Mesenchymal stem cell (in vitro differentiated cells and primary cell): ENCODE data around the gene FCGBP.

Source experiments
- DNase-seq: peaks from one replicate; pipeline ENCODE4 v3.0.0-alpha.2; 2013
- H2AFZ ChIP-seq: one replicate; pipeline ENCODE4 v1.6.1; 2013; ENCODE audit warnings: low read depth, mild to moderate bottlenecking, control low read depth, inconsistent platforms, low read length, moderate library complexity
- H2AK5ac ChIP-seq: 2 replicates; pipeline ENCODE4 v1.6.1; 2013; ENCODE audit warnings: low read length, moderate library complexity, mild to moderate bottlenecking, inconsistent platforms; ENCODE audit not compliant: severe bottlenecking
- H2BK120ac ChIP-seq: one replicate; pipeline ENCODE4 v1.6.1; 2013; ENCODE audit warnings: low read depth, mild to moderate bottlenecking, inconsistent platforms, low read length, moderate library complexity
- H2BK12ac ChIP-seq, 2 experiments: one replicate each; pipeline ENCODE4 v1.6.1; 2013; ENCODE audit warnings: inconsistent platforms in 2 of 2, low read length in 2 of 2, mild to moderate bottlenecking in 2 of 2, moderate library complexity in 2 of 2, control low read depth in 1 of 2
- H2BK15ac ChIP-seq: one replicate; pipeline ENCODE4 v1.6.1; 2013; ENCODE audit warnings: mild to moderate bottlenecking, low read depth, inconsistent platforms; ENCODE audit not compliant: poor library complexity, severe bottlenecking
- H2BK5ac ChIP-seq: 2 replicates; pipeline ENCODE4 v1.6.1; 2013; ENCODE audit warnings: low read depth, mild to moderate bottlenecking, low read length, control low read depth, inconsistent platforms; ENCODE audit not compliant: poor library complexity, severe bottlenecking
- H3K14ac ChIP-seq, 2 experiments: one replicate each; pipeline ENCODE4 v1.6.1; 2013; ENCODE audit warnings: inconsistent platforms in 2 of 2, low read length in 2 of 2, control low read depth in 1 of 2, mild to moderate bottlenecking in 1 of 2, moderate library complexity in 1 of 2
- H3K18ac ChIP-seq, 2 experiments: one replicate each; pipeline ENCODE4 v1.6.1; 2013; ENCODE audit warnings: inconsistent platforms in 2 of 2, low read length in 2 of 2, control low read depth in 1 of 2, low read depth in 1 of 2, mild to moderate bottlenecking in 1 of 2
- H3K23ac ChIP-seq, 2 experiments: one replicate each; pipeline ENCODE4 v1.6.1; 2013; ENCODE audit warnings: inconsistent platforms in 2 of 2, low read length in 2 of 2, mild to moderate bottlenecking in 2 of 2, moderate library complexity in 2 of 2, control low read depth in 1 of 2
- H3K27ac ChIP-seq: 2 replicates; pipeline ENCODE4 v1.5.1; 2013; ENCODE audit warnings: mild to moderate bottlenecking, moderate library complexity, low read length, control low read depth, inconsistent platforms; ENCODE audit not compliant: poor library complexity, severe bottlenecking
- H3K27me3 ChIP-seq, 2 experiments: 2 replicates each; pipeline versions ENCODE4 v1.6.1 to v1.7.0; 2013; ENCODE audit warnings: low read length in 2 of 2, mild to moderate bottlenecking in 2 of 2, moderate library complexity in 2 of 2, control low read depth in 1 of 2, inconsistent platforms in 1 of 2; ENCODE audit not compliant: control insufficient read depth in 1 of 2, insufficient read depth in 1 of 2
- H3K36me3 ChIP-seq, 2 experiments: 2 replicates each; pipeline versions ENCODE4 v1.6.1 to v1.7.0; 2013; ENCODE audit warnings: low read length in 2 of 2, control low read depth in 1 of 2, inconsistent platforms in 1 of 2, low read depth in 1 of 2, mild to moderate bottlenecking in 1 of 2; ENCODE audit not compliant: insufficient read depth in 2 of 2, control insufficient read depth in 1 of 2
- H3K4ac ChIP-seq, 2 experiments: one replicate each; pipeline ENCODE4 v1.6.1; 2013; ENCODE audit warnings: inconsistent platforms in 2 of 2, low read length in 2 of 2, mild to moderate bottlenecking in 2 of 2, moderate library complexity in 2 of 2, control low read depth in 1 of 2, low read depth in 1 of 2
- H3K4me1 ChIP-seq: 2 replicates; pipeline ENCODE4 v1.6.1; 2013; ENCODE audit warnings: low read depth, low read length, control low read depth; ENCODE audit not compliant: control insufficient read depth, insufficient read depth
- H3K4me2 ChIP-seq: 2 replicates; pipeline ENCODE4 v1.6.1; 2013; ENCODE audit warnings: low read length, mild to moderate bottlenecking, inconsistent platforms; ENCODE audit not compliant: poor library complexity, severe bottlenecking
- H3K4me3 ChIP-seq, 2 experiments: 2 replicates each; pipeline versions ENCODE4 v1.5.1 to v1.7.0; 2013; ENCODE audit warnings: low read length in 2 of 2, mild to moderate bottlenecking in 2 of 2, control low read depth in 1 of 2, low read depth in 1 of 2; ENCODE audit not compliant: insufficient read depth in 1 of 2
- H3K79me1 ChIP-seq: replicated peaks from 2 replicates; pipeline ENCODE4 v1.6.1; 2013; ENCODE audit warnings: mild to moderate bottlenecking, control low read depth, low read length, inconsistent platforms; ENCODE audit not compliant: poor library complexity, severe bottlenecking
- H3K9ac ChIP-seq: 2 replicates; pipeline ENCODE4 v1.7.0; 2013; ENCODE audit warnings: mild to moderate bottlenecking, low read length, moderate library complexity
- H3K9me3 ChIP-seq: 2 replicates; pipeline ENCODE4 v1.7.0; 2013; ENCODE audit warnings: mild to moderate bottlenecking, low read length; ENCODE audit not compliant: control insufficient read depth
- H4K8ac ChIP-seq: one replicate; pipeline ENCODE4 v1.6.1; 2013; ENCODE audit warnings: inconsistent platforms, mild to moderate bottlenecking, low read length, moderate library complexity
- H4K91ac ChIP-seq: one replicate; pipeline ENCODE4 v1.6.1; 2013; ENCODE audit warnings: mild to moderate bottlenecking, low read length, inconsistent platforms
- WGBS: methylation state at CpG from one replicate; pipeline ENCODE4 v1.1.7; 2013; ENCODE audit warnings: mixed read lengths; 5-methylcytosine and 5-hydroxymethylcytosine counted together

FCGBP gene

GRCh38 chr19:39937787-39938186 is 3.4 kb upstream of the FCGBP start:
- Histone ChIP-seq H3K9me3 (peaks cover 7% of the 10 kb centered on the region), H3K9ac (no peak overlapping the region), H2BK15ac (no peak overlapping the region), H3K18ac (no peak overlapping the region), H3K27ac (no peak overlapping the region), H3K4me1 (peaks cover 3% of the 10 kb centered on the region), H3K79me1 (no peaks in the 10 kb centered on the region), H2BK5ac (no peak overlapping the region), H3K27me3 (peaks cover 0 to 6% of the 10 kb centered on the region in 2 experiments), H3K36me3 (no peaks in the 10 kb centered on the region), H4K91ac (no peak overlapping the region), H3K4me3 (no peak overlapping the region), H2BK120ac (no peak overlapping the region), H3K14ac (no peak overlapping the region), H4K8ac (no peak overlapping the region), H2AK5ac (no peak overlapping the region), H3K23ac (no peak overlapping the region), H2AFZ (no peak overlapping the region), H2BK12ac (no peak overlapping the region), H3K4ac (no peak overlapping the region), H3K4me2 (no peak overlapping the region)
- DNase-seq: no peak
- WGBS: 69% methylated on average over 2 of the region's 2 CpGs

GRCh38 chr19:39937094-39937720 is 2.8 kb upstream of the FCGBP start:
- no peak overlapping the region for H3K9ac ChIP-seq
- no peak overlapping the region for H2BK15ac ChIP-seq
- no peak overlapping the region for H3K4ac ChIP-seq
- no peak overlapping the region for H4K8ac ChIP-seq
- no peak overlapping the region for H3K23ac ChIP-seq
- no peaks in the 10 kb centered on the region for H3K79me1 ChIP-seq
- no peak overlapping the region for H3K14ac ChIP-seq
- no peak overlapping the region for H2AK5ac ChIP-seq
- no peak overlapping the region for H3K4me2 ChIP-seq
- no peak for DNase-seq
- no peak overlapping the region for H3K4me3 ChIP-seq
- no peaks in the 10 kb centered on the region for H3K36me3 ChIP-seq
- no peak overlapping the region for H2BK12ac ChIP-seq
- WGBS: 87% methylated on average over 4 of the region's 5 CpGs
- no peak overlapping the region for H3K27ac ChIP-seq
- H3K18ac ChIP-seq: no peak overlapping the region
- H3K4me1 ChIP-seq: peaks cover 3% of the 10 kb centered on the region
- H2AFZ ChIP-seq: no peak overlapping the region
- H2BK5ac ChIP-seq: no peak overlapping the region
- H3K27me3 ChIP-seq: peaks cover 0 to 6% of the 10 kb centered on the region in 2 experiments
- peaks cover 7% of the 10 kb centered on the region for H3K9me3 ChIP-seq
- no peak overlapping the region for H2BK120ac ChIP-seq
- H4K91ac ChIP-seq: no peak overlapping the region

- Histone ChIP-seq H2AFZ (no peak overlapping the region), H3K18ac (no peak overlapping the region), H2BK15ac (no peak overlapping the region), H3K27me3 (peaks cover 0 to 3% of the 10 kb centered on the region in 2 experiments), H2BK12ac (no peak overlapping the region), H3K4me3 (no peak overlapping the region), H3K4me2 (no peak overlapping the region), H3K14ac (no peak overlapping the region), H2AK5ac (no peak overlapping the region), H3K9me3 (peaks cover 7% of the 10 kb centered on the region), H2BK120ac (no peak overlapping the region), H3K79me1 (no peaks in the 10 kb centered on the region), H3K36me3 (no peaks in the 10 kb centered on the region), H3K4me1 (peaks cover 3% of the 10 kb centered on the region), H2BK5ac (no peak overlapping the region), H3K4ac (no peak overlapping the region), H3K9ac (no peak overlapping the region), H3K23ac (no peak overlapping the region), H4K91ac (no peak overlapping the region), H3K27ac (no peak overlapping the region), H4K8ac (no peak overlapping the region)
- WGBS: 87% methylated on average over 6 of the region's 6 CpGs
- DNase-seq: no peak
Observed at GRCh38 chr19:39936622-39937021, 2.2 kb upstream of the FCGBP start.

- no peak overlapping the region for H2AK5ac ChIP-seq
- no peak overlapping the region for H3K23ac ChIP-seq
- no peak overlapping the region for H2BK120ac ChIP-seq
- H3K27me3 ChIP-seq: peaks cover 0 to 2% of the 10 kb centered on the region in 2 experiments
- no peak for DNase-seq
- 56% methylated on average over 2 of the region's 3 CpGs for WGBS
- H3K4ac ChIP-seq: no peak overlapping the region
- no peak overlapping the region for H3K14ac ChIP-seq
- H2BK12ac ChIP-seq: no peak overlapping the region
- no peak overlapping the region for H4K91ac ChIP-seq
- H3K4me3 ChIP-seq: no peak overlapping the region
- no peaks in the 10 kb centered on the region for H3K79me1 ChIP-seq
- H3K4me1 ChIP-seq: peaks cover under 1% of the 10 kb centered on the region
- peaks cover 7% of the 10 kb centered on the region for H3K9me3 ChIP-seq
- no peak overlapping the region for H2BK5ac ChIP-seq
- H3K36me3 ChIP-seq: no peaks in the 10 kb centered on the region
- no peak overlapping the region for H3K18ac ChIP-seq
- H2AFZ ChIP-seq: no peak overlapping the region
- H3K9ac ChIP-seq: no peak overlapping the region
- no peak overlapping the region for H3K4me2 ChIP-seq
- no peak overlapping the region for H3K27ac ChIP-seq
- H4K8ac ChIP-seq: no peak overlapping the region
- H2BK15ac ChIP-seq: no peak overlapping the region
Observed at GRCh38 chr19:39936020-39936419, 1.6 kb upstream of the FCGBP start.
